Mesendoderm (in vitro differentiated cells): ENCODE measurements around the gene LRRC56.
A peak's percentile ranks its signal among the peaks of the same experiment; 100 is the strongest.

ENCODE experiments used
- DNase-seq: peaks from one replicate; pipeline ENCODE4 v3.0.0; 2013
- H2AK5ac ChIP-seq: 2 replicates; pipeline ENCODE4 v1.6.1; 2013; ENCODE audit warnings: low read length, inconsistent platforms
- H2BK120ac ChIP-seq: 2 replicates; pipeline ENCODE4 v1.6.1; 2013; ENCODE audit warnings: low read depth, mild to moderate bottlenecking, low read length, moderate library complexity, mixed read lengths
- H2BK15ac ChIP-seq: replicated peaks from 2 replicates; pipeline ENCODE4 v1.6.1; 2013; ENCODE audit warnings: low read depth, mild to moderate bottlenecking, moderate library complexity
- H2BK5ac ChIP-seq: 2 replicates; pipeline ENCODE4 v1.6.1; 2013; ENCODE audit warnings: low read length, inconsistent platforms
- H3K18ac ChIP-seq: 2 replicates; pipeline ENCODE4 v1.6.1; 2013; ENCODE audit warnings: mild to moderate bottlenecking, low read length, mixed read lengths
- H3K23ac ChIP-seq: one replicate; pipeline ENCODE4 v1.6.1; 2013; ENCODE audit warnings: low read length
- H3K27ac ChIP-seq: 2 replicates; pipeline ENCODE4 v1.5.1; 2013; ENCODE audit warnings: low read depth, mild to moderate bottlenecking, inconsistent platforms, low read length, moderate library complexity
- H3K27me3 ChIP-seq: 2 replicates; pipeline ENCODE4 v1.6.1; 2013; ENCODE audit warnings: low read length, control low read depth, mild to moderate bottlenecking, inconsistent platforms; ENCODE audit not compliant: insufficient read depth, poor library complexity
- H3K36me3 ChIP-seq: 2 replicates; pipeline ENCODE4 v1.6.1; 2013; ENCODE audit warnings: low read length, inconsistent platforms; ENCODE audit not compliant: control insufficient read depth, insufficient read depth
- H3K4ac ChIP-seq: one replicate; pipeline ENCODE4 v1.6.1; 2013; ENCODE audit warnings: low read depth, mild to moderate bottlenecking, low read length, moderate library complexity
- H3K4me1 ChIP-seq: 2 replicates; pipeline ENCODE4 v1.6.1; 2013; ENCODE audit warnings: low read depth, low read length, inconsistent platforms; ENCODE audit not compliant: control insufficient read depth
- H3K4me2 ChIP-seq: 2 replicates; pipeline ENCODE4 v1.6.1; 2013; ENCODE audit warnings: low read length
- H3K4me3 ChIP-seq: 2 replicates; pipeline ENCODE4 v1.5.1; 2013; ENCODE audit warnings: mild to moderate bottlenecking, low read length
- H3K56ac ChIP-seq: one replicate; pipeline ENCODE4 v1.6.1; 2013; ENCODE audit warnings: low read length
- H3K79me1 ChIP-seq: 2 replicates; pipeline ENCODE4 v1.6.1; 2013; ENCODE audit warnings: low read length, inconsistent platforms
- H3K79me2 ChIP-seq: 2 replicates; pipeline ENCODE4 v1.6.1; 2013; ENCODE audit warnings: mild to moderate bottlenecking, low read length; ENCODE audit not compliant: control insufficient read depth, insufficient read depth
- H3K9ac ChIP-seq: 2 replicates; pipeline ENCODE4 v1.6.1; 2013; ENCODE audit warnings: low read length, inconsistent platforms
- H4K5ac ChIP-seq: one replicate; pipeline ENCODE4 v1.6.1; 2013; ENCODE audit warnings: low read length
- H4K8ac ChIP-seq: one replicate; pipeline ENCODE4 v1.6.1; 2013; ENCODE audit warnings: low read depth, mild to moderate bottlenecking, control low read depth, low read length, moderate library complexity
- WGBS: extraction: QIAGEN DNeasy Blood & Tissue Kit; methylation state at CpG from one replicate; pipeline ENCODE4 v1.1.7; 2013; ENCODE audit warnings: low lambda C conversion rate, missing lambda C conversion rate; ENCODE audit not compliant: insufficient coverage; ENCODE audit errors: extremely low coverage; 5-methylcytosine and 5-hydroxymethylcytosine counted together

LRRC56 gene

DNA sequence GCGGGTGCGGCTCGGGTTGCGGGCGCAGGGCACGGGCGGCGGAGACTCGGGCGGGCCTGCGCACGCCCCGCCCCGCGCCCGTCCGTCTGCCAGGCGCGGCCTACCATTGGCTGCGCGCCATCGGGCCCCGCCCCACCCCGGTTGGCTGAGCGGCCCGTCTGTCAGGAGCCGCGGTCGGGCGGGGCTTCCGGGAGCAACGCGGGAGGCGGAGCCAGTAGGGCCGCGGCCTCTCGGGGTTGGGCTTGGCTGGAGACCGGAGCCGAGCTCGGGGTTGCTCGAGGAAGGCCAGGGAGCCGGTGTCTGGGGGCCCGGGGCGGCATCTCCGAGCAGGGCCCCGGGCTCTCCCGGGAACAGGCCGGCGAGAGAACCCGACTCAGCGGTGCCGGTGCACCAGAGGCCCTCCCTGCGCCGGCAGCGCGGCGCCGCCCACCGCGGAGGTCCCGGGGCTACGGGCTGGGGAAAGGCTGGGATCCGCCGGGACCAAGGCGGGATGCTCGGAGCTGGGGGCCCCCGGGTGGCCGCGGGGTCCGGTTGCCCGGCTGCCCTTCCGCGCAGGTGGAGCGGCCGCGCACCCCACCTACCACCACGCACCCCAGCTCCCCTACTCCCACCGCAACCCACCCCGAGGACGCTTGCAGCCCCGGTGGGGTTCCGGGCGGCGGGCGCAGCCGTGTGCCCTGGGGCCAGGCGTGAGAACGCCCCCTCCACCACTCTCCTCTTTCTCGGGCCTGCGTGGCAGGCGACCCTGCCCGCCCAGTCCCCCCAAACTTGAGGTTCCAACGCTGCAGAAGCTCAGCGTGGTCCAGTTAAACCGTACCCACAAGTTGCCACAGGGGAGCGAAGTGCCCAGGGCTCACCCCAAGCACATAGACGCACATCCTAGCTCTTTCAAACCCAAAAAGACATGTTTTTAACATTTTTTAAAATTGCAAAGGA is 1.5 kb upstream of the LRRC56 start, which contains the start of gene HRAS:
TSS of gene HRAS (minus strand) at position 58 of the 936 bp plus-strand sequence.
- H2BK120ac ChIP-seq: no peak within 1 kb of the TSS
- H3K56ac ChIP-seq: peak within 1 kb of the TSS; percentile 91
- peak within 1 kb of the TSS; percentile 81 for H3K18ac ChIP-seq
- H2BK15ac ChIP-seq: no peak within 1 kb of the TSS
- H3K36me3 ChIP-seq: no peaks in the 10 kb centered on the region
- H4K8ac ChIP-seq: peak within 1 kb of the TSS; percentile 28
- H3K9ac ChIP-seq: peak within 1 kb of the TSS; percentile 93
- peak within 1 kb of the TSS; percentile 6 for H3K4ac ChIP-seq
- peak within 1 kb of the TSS; percentile 72 for H3K27ac ChIP-seq
- H3K4me2 ChIP-seq: peak within 1 kb of the TSS; percentile 71
- H3K79me1 ChIP-seq: peaks cover 12% of the 10 kb centered on the region
- peak within 1 kb of the TSS; percentile 76 for H3K4me3 ChIP-seq
- no peak within 1 kb of the TSS for H4K5ac ChIP-seq
- WGBS: no CpG with 5 or more reads among the region's 97 CpGs
- H2AK5ac ChIP-seq: peak within 1 kb of the TSS; percentile 69
- H3K79me2 ChIP-seq: peaks cover 7% of the 10 kb centered on the region
- H2BK5ac ChIP-seq: no peak within 1 kb of the TSS
- no peaks in the 10 kb centered on the region for H3K27me3 ChIP-seq
- peaks cover 4% of the 10 kb centered on the region for H3K4me1 ChIP-seq
- H3K23ac ChIP-seq: peak within 1 kb of the TSS; percentile 97
- DNase-seq: peak; percentile 95

DNA sequence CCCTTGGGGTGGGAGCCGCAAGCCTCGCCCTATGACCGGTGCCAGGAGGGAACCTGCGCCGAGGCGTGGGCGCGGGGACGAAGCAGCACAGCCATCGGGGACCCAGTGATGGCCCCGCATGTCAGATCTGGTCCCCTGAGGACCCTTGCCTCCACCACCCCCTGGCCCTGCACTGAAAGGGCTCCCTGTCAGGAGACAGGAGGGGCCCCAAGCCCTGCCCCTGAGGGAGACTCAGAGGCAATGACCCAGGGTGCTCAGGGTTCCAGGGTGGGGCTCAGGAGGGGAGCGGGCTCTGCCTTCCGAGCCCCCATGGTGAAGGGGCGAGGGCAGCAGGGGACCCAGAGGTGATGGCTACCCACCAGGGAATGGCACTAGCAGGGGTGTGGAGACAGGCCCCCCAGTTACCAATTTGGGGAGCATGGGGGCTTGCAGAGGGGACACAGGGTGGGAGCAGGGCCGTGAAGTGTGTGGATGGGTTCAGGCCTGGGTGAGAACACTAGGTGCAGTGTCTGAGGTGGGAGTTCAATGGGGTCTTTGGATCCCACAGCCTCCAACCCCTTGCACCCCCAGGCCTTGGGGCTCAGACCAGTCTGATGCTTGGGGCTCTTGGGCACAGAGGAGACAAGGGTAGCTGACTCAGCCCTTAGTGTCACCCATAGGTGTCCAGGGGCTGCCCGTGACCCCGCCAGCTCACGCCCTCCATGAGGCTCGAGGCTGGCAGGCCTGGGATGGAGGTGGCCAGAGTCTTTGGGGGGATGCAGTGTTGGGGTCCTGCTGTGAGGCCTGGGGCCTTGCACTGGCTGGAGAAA is 499 bp downstream of the LRRC56 start:
- Histone ChIP-seq H3K4me1 (peaks cover 4% of the 10 kb centered on the region), H3K56ac (peak overlapping the region; percentile 81), H3K4me2 (peak overlapping the region; percentile 61), H2BK15ac (no peak overlapping the region), H3K27ac (no peak overlapping the region), H3K9ac (peak overlapping the region; percentile 51), H2BK5ac (no peak overlapping the region), H3K23ac (no peak overlapping the region), H3K79me1 (peaks cover 12% of the 10 kb centered on the region), H3K27me3 (no peaks in the 10 kb centered on the region), H2BK120ac (no peak overlapping the region), H4K5ac (no peak overlapping the region), H3K79me2 (peaks cover 7% of the 10 kb centered on the region), H2AK5ac (no peak overlapping the region), H3K4ac (no peak overlapping the region), H3K18ac (no peak overlapping the region), H3K4me3 (no peak overlapping the region), H4K8ac (no peak overlapping the region), H3K36me3 (no peaks in the 10 kb centered on the region)
- DNase-seq: no peak
- no CpG with 5 or more reads among the region's 19 CpGs for WGBS

GRCh38 chr11:538431-539051 is 1.2 kb downstream of the LRRC56 start:
- WGBS: no CpG with 5 or more reads among the region's 20 CpGs
- H3K4ac ChIP-seq: no peak overlapping the region
- DNase-seq: no peak
- no peak overlapping the region for H3K27ac ChIP-seq
- H3K79me2 ChIP-seq: peaks cover 7% of the 10 kb centered on the region
- no peak overlapping the region for H4K8ac ChIP-seq
- no peak overlapping the region for H3K23ac ChIP-seq
- H3K27me3 ChIP-seq: no peaks in the 10 kb centered on the region
- no peak overlapping the region for H3K56ac ChIP-seq
- H3K4me2 ChIP-seq: no peak overlapping the region
- H4K5ac ChIP-seq: no peak overlapping the region
- H3K4me3 ChIP-seq: no peak overlapping the region
- peaks cover 4% of the 10 kb centered on the region for H3K4me1 ChIP-seq
- H3K79me1 ChIP-seq: peaks cover 11% of the 10 kb centered on the region
- no peaks in the 10 kb centered on the region for H3K36me3 ChIP-seq
- no peak overlapping the region for H2AK5ac ChIP-seq
- no peak overlapping the region for H2BK15ac ChIP-seq
- no peak overlapping the region for H2BK120ac ChIP-seq
- no peak overlapping the region for H3K18ac ChIP-seq
- H3K9ac ChIP-seq: no peak overlapping the region
- no peak overlapping the region for H2BK5ac ChIP-seq

DNA sequence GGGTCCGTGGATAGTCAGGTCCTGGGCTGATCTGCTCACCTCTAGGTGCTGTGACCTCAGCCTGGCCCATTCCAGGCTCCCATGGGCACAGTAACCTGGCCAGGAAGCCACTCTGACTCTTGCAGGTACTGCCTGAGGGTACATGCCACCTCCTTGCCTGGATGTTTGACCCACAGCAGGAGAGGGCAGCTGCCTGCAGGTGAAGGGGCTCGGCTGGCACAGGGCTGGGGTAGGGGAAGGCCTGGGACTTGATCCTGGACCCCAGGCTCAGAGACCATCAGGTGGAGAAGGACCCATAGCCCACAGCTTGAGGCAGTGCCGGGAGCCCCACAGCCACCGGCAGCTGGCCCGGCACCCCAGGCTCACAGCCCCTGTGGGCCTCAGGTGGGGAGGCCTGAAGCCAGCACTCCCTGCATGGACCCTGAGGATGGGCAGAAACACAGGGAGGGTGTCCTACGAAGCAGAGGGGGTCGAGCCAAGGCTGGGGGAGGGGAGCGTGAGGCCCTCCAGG is 2.7 kb downstream of the LRRC56 start:
- Histone ChIP-seq H3K23ac (peak overlapping the region; percentile 45), H3K79me2 (no peaks in the 10 kb centered on the region), H3K18ac (no peak overlapping the region), H4K5ac (no peak overlapping the region), H3K4me3 (no peak overlapping the region), H3K4ac (no peak overlapping the region), H3K36me3 (no peaks in the 10 kb centered on the region), H2AK5ac (no peak overlapping the region), H4K8ac (no peak overlapping the region), H3K27ac (no peak overlapping the region), H3K9ac (no peak overlapping the region), H2BK15ac (no peak overlapping the region), H3K4me2 (no peak overlapping the region), H2BK5ac (no peak overlapping the region), H2BK120ac (no peak overlapping the region), H3K27me3 (no peaks in the 10 kb centered on the region), H3K4me1 (peaks cover 4% of the 10 kb centered on the region), H3K79me1 (no peaks in the 10 kb centered on the region), H3K56ac (no peak overlapping the region)
- no CpG with 5 or more reads among the region's 8 CpGs for WGBS
- DNase-seq: no peak

DNA sequence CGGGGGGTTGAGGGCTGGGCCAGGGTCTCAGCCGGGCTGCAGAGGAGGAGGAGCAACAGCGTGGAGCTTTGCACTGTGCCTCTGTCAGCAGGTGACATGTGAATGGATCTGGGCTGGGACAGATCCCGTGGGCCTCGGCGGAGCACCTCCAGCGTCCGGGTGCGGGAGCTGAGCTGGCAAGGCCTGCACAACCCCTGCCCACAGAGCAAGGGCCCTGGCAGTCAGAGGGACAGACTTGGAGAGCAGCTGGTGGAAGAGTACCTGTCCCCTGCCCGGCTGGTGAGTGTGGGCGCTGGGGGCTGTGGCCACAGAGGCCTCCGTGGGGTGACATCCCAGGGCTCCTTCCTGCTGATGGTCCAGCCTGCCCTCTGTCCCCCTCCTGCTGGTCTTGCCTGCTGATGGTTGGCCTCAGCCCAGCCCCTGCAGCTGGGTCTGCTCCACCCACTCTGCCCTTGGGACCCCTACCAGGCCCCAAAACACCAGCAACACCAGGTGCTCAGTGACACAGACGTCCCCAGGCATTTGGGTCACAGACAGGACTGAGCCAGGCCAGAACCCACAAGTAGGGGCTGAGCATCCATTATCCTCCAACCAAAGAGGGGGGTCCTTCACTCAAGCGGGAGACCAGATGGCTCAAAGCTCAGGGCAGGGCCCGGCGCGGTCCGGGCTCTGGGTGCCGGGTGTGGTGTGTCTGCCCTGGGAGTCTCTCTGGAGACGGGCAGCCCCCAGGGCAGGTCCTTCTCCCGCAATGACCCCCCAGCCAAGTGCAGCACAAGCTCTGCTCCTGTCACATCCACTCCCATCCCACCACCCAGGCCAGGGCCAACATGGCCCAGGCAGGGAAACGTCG is 3.5 kb downstream of the LRRC56 start:
- no peak overlapping the region for H4K5ac ChIP-seq
- H3K23ac ChIP-seq: no peak overlapping the region
- H3K4me1 ChIP-seq: peaks cover 4% of the 10 kb centered on the region
- WGBS: no CpG with 5 or more reads among the region's 23 CpGs
- no peak overlapping the region for H2BK15ac ChIP-seq
- H2BK5ac ChIP-seq: no peak overlapping the region
- no peak overlapping the region for H2AK5ac ChIP-seq
- no peak overlapping the region for H3K4me3 ChIP-seq
- no peak overlapping the region for H3K4me2 ChIP-seq
- no peak overlapping the region for H4K8ac ChIP-seq
- no peak overlapping the region for H3K56ac ChIP-seq
- no peak overlapping the region for H2BK120ac ChIP-seq
- no peaks in the 10 kb centered on the region for H3K79me2 ChIP-seq
- DNase-seq: no peak
- no peaks in the 10 kb centered on the region for H3K79me1 ChIP-seq
- H3K4ac ChIP-seq: no peak overlapping the region
- H3K36me3 ChIP-seq: no peaks in the 10 kb centered on the region
- H3K18ac ChIP-seq: no peak overlapping the region
- no peak overlapping the region for H3K9ac ChIP-seq
- H3K27me3 ChIP-seq: no peaks in the 10 kb centered on the region
- H3K27ac ChIP-seq: no peak overlapping the region
